Stromal cell of bone marrow (primary cell): ENCODE results near the gene NOP53.
"Not testable (repeated sequence)": the region's sequence is repeated elsewhere in the genome, so short reads cannot be mapped to it uniquely, and the experiment has no call there.

ENCODE experiments used
- DNase-seq: peaks from one replicate; pipeline ENCODE4 v3.0.0-alpha.2; 2012; ENCODE audit warnings: low read depth

Gene NOP53

GRCh38 chr19:47718415-47719046 is 26.8 kb upstream of the NOP53 start:
- DNase-seq: not testable (repeated sequence)

- DNase-seq: peak; percentile 91
Measured at GRCh38 chr19:47719047-47719859, 26.1 kb upstream of the NOP53 start.

- DNase-seq: no peak
Measured at GRCh38 chr19:47720669-47721422, 24.5 kb upstream of the NOP53 start.

GRCh38 chr19:47723581-47723940 is 21.8 kb upstream of the NOP53 start:
- peak; percentile 80 for DNase-seq

- no peak for DNase-seq
Measured at GRCh38 chr19:47725759-47726401, 19.5 kb upstream of the NOP53 start.

GRCh38 chr19:47726467-47726866 is 18.9 kb upstream of the NOP53 start:
- DNase-seq: peak; percentile 62

- not testable (repeated sequence) for DNase-seq
Measured at GRCh38 chr19:47728295-47728694, 17.1 kb upstream of the NOP53 start.

GRCh38 chr19:47729468-47729798 is 15.9 kb upstream of the NOP53 start:
- DNase-seq: no peak

GRCh38 chr19:47729799-47730520 is 15.4 kb upstream of the NOP53 start:
- no peak for DNase-seq

- DNase-seq: no peak
Measured at GRCh38 chr19:47730521-47730889, 14.8 kb upstream of the NOP53 start.

- DNase-seq: no peak
Measured at GRCh38 chr19:47730910-47731309, 14.4 kb upstream of the NOP53 start.

GRCh38 chr19:47735131-47735530 is 10.2 kb upstream of the NOP53 start:
- DNase-seq: no peak

GRCh38 chr19:47740866-47741519 is 4.4 kb upstream of the NOP53 start:
- DNase-seq: no peak

GRCh38 chr19:47741544-47742140 is 3.7 kb upstream of the NOP53 start:
- DNase-seq: no peak

GRCh38 chr19:47742634-47743033 is 2.7 kb upstream of the NOP53 start:
- DNase-seq: no peak

- not testable (repeated sequence) for DNase-seq
Measured at GRCh38 chr19:47746129-47746528, 783 bp downstream of the NOP53 start.

GRCh38 chr19:47749326-47749725 is 4.0 kb downstream of the NOP53 start:
- DNase-seq: no peak

GRCh38 chr19:47750752-47751151 is 5.4 kb downstream of the NOP53 start:
- DNase-seq: no peak

- DNase-seq: no peak
Measured at GRCh38 chr19:47752440-47753211, 7.3 kb downstream of the NOP53 start.
